GM18870 (cell line): ENCODE data around the gene METTL25B.

Experiments used
- ATAC-seq: cut with Tn5 transposase; IDR thresholded peaks from one replicate; pipeline ENCODE4 v1.9.1; 2021; ENCODE audit warnings: moderate library complexity; ENCODE audit not compliant: unreplicated experiment

The METTL25B gene

DNA sequence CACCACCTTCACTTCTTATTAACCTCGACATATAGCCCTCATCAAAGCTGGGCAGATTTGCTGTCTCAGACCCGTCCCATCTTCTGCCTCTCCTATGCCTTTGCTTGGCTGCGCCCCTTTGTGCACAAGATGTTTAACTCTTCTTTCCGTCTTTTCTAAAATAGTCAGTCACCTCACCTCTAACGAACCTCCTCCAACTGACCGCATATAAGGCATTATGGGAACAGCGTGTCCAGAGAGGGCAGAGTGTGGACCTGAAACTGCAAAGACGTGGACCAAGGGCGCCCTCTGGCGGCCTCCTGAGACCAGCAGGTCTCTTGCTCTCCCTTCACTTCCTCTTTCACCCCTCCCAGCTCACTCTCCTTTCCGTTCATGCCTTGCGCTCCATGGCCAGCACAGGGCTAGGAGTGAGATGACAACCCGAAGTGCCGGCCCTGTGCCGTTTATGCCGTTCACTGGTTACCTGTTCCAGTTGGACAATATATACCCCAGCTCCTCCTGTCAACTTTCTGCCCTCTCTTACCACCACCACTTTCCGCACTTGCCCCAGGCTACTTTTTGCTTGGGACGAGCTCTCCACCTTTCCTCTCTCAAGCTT is 2.5 kb upstream of the METTL25B start:
- ATAC-seq, result no peak

DNA sequence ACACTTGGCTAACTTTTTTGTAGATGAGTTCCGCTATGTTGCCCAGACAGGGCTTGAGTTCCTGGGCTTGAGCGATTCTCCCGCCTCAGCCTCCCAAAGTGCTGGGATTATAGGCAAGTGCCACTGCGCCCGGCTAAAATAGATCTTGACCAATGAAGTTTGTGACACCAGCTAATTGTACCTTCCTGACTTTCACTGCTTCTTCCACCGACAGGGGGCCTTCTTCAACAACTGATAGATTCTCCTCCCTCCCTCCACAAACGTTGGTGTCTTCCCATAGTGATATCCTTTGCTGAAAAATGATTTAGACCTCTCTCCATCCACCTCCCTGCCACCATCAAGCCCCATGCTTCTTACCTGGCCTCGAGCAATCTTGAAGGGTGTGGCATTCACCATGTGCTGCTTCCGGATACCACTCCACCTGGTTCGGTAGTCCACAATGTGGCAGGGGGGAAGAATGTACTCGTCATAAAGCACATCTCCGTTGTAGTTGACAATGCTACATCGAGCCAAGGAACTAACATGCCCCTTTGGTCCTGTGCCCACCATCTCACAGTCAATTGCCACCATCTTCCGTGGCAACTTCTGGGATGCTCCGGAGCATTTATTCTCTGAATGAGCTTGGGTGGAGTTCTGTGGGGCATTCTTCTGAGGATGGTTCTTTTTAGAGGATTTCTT is 1.6 kb upstream of the METTL25B start:
- no peak for ATAC-seq

DNA sequence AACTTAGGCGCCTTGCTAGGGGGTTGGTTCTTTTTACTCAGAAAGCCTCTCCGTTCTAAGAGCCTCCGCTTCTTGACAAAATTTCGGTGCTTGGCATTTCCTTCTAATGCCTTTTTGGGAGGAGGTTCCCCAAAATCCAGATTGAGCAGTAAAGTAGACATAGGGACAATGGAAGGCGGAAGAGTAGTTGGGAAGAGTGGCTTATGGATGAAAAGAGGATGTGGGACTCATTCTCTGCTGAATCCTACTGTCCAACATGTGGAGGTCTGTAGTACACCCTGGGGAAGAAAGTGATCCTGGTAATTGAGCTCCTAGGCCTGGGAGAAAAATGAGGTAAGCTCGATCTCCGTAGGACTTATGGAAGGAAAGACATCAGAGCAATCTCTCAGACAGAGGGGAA is 777 bp upstream of the METTL25B start:
- no peak for ATAC-seq

DNA sequence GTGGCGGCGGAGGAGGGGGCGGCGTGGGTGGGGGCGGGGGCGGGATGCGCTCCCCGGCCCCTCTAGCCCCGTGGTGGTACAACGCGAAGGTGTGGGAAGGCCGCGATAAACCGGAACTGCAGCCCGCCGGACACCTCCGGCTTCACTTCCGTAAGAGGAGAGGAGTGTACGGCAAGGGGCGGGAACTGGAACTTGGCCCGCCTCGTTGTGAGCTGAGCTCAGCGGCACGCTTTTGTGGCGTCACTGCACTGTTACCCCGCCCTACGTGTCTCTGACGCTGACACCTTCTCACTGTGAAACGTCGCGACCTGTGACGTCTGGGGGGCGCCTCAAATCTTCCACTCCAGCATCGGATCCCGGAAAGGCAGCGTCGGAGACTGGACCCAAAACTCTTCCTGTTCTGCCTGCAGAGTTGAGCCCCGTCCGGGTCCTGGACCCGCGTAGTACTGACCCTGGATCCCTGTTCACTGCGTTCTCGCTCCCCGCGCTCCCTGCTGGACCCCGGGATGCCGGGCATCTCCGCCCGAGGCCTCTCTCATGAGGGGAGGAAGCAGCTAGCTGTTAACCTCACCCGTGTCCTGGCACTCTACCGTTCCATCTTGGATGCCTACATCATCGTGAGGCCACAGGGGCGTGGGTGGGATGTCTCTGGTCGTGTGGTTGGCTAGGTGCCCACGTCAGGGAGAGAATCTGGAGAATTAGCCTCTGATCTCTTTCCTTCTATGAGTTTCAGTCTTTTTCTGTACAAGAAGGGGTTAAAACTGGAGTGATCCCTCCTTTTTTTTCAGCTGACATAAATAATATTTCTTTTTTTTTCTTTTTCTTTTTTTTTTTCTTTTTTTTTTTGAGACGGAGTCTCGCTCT is 562 bp downstream of the METTL25B start, which contains the start of gene ISG20L2:
TSS of gene ISG20L2 (minus strand) at position 168 of the 864 bp plus-strand sequence. CDS start 1,114 bp downstream, outside the sequence.
- ATAC-seq, result peak; percentile 79

DNA sequence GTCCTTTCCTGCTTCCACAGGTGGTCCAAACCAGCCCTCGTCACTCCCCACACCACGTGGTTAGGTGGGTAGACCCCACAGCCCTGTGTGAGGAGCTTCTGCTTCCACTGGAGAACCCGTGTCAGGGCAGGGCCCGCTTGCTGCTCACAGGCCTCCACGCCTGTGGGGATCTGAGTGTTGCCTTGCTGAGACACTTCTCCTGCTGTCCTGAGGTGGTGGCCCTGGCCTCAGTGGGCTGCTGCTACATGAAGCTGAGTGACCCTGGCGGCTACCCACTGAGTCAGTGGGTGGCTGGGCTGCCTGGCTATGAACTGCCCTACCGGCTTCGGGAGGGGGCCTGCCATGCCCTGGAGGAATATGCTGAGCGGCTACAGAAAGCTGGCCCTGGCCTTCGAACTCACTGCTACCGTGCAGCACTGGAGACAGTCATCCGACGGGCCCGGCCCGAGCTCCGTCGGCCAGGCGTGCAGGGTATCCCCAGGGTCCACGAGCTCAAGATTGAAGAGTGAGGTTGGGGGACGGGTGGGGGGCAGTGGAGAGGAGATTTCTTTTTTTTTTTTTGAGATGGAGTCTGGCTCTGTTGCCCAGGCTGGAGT is 5.8 kb downstream of the METTL25B start:
- no peak for ATAC-seq

GRCh38 chr1:156738407-156738806 is 10.1 kb downstream of the METTL25B start:
- no peak for ATAC-seq

- ATAC-seq, result no peak
Measured at GRCh38 chr1:156738916-156739315, 10.6 kb downstream of the METTL25B start.

- ATAC-seq, result peak; percentile 1
Measured at GRCh38 chr1:156740237-156740740, 12.0 kb downstream of the METTL25B start.

GRCh38 chr1:156740741-156741480 is 12.6 kb downstream of the METTL25B start, which contains the start of gene MRPL24:
TSS of gene MRPL24 (minus strand) at chr1:156741088. CDS start at chr1:156738704, 2,384 bp downstream.
- ATAC-seq, result peak; percentile 86

DNA sequence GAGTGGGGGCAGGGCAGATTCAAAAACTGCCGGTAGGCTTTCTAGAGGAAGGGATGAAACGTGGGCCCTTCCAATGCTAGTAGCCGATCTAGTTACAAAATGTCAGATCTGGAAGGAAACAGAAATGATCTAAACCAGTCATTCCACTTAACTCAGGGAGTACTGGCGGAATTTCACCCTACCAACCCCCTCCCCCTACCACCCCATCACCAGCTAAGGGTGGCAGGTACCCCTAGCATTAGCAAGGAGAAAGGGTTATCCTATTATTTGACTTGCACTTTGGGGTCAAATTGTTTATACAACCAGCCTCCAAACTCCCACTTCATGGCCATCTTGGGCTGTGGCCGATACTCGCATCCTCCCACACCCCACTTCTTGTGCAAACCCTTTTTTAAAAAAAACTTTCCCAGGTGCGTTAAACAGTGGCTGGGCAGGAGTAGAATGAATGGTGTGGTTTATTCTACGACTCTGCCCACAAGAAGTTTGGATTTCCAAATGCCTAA is 13.3 kb downstream of the METTL25B start:
- ATAC-seq, result no peak

DNA sequence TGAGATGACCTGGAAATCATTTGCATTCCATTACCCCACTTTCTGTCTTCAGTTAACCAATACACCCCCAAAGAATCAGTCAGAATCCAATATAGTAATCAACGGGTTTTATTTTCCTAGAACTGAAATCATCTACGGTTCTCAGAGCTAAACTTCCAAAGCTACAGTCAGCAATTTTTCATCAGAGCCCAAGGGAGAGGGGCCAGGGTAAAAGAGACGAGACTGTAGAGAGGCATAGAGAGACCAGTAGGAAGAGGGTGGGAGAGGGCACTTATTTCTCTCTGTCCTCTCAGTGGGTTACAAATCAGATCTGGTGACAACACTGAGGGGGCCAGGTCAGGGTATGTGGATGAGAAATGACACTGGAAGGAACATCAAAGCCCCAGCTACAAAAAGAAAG is 13.7 kb downstream of the METTL25B start:
- no peak for ATAC-seq

DNA sequence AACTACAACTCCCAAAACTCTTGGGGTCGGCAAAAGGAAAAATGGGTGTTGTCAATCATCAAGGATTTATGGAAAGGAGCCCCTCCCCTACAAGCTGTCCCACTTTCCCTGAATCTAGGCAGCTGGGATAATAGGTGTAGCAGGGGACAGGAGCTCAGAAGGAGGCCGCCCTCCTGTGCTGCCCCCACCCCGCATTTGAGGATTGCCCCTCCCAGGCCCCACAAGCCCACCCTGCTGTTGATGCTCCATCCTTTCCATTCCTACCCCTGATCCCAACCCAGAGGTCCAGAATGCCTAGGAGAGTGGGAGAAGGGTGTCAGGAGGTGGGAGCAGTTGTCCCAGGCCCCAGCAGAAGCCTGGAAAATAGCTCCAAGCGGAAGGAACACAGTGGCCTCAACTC is 14.5 kb downstream of the METTL25B start:
- no peak for ATAC-seq

DNA sequence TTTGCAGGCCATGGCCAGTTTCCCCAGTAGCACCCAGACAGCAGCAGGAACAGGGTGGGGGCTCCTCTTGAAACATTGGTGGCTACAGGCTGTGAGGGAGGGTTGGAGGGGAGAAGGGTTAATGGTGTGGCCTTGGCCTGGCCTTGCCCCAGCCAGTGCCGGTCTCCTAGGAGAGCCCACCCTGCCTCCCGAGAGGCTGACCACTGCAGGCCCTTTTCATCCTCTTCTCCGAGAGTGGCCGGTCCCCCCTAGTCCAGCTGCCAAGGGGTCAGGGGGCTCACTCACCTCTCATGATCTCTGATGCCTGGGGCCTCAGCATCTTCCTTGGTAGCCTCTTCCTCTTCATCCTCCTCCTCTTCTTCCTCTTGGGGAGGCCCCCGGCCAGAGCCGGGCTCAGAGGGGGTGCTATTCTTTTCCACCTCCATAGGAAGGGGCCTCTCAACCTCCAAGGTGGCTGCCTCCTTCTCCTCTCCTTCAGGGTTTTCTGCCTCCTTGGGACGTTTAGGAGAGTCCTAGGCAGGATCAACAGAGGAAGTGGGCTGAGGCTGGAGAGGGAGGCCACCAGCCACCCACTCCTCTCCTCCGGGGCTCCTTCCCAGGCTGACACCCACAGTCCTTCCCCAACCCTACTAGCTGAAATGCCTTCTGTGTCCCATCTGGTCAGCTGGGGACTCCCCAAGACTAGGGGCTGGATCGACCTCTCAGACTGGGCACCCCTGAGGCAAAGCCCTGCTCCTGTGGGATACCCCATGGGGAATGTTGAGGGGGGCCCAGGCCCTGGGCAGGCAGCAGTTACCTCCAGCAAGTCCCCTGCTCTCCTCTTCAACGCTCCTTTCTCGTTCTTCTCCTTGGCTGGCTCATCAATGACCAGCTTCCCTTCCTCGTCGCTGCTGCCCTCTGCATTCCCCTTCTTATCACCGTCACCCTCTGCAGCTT is 15.4 kb downstream of the METTL25B start:
- ATAC-seq, result no peak

DNA sequence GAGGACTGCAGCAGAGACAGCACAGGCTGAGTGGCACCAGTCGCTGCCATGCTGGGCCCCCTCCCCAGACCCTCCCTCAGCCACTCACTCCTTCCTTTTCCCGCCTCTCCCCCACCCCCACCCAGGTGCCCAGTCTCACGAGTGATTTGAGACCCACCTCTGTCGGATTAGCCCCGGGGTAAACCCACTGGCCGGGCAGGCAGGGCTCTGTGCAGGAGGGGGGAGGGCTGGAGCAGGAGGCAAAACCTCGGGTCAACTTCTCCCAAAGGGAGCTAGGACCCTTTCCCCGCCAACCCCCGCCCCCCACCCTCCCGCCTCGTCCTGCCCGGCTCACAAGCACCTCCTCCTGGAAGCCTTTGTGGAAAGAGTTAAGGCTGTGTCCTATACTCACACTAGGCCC is 16.1 kb downstream of the METTL25B start:
- no peak for ATAC-seq

DNA sequence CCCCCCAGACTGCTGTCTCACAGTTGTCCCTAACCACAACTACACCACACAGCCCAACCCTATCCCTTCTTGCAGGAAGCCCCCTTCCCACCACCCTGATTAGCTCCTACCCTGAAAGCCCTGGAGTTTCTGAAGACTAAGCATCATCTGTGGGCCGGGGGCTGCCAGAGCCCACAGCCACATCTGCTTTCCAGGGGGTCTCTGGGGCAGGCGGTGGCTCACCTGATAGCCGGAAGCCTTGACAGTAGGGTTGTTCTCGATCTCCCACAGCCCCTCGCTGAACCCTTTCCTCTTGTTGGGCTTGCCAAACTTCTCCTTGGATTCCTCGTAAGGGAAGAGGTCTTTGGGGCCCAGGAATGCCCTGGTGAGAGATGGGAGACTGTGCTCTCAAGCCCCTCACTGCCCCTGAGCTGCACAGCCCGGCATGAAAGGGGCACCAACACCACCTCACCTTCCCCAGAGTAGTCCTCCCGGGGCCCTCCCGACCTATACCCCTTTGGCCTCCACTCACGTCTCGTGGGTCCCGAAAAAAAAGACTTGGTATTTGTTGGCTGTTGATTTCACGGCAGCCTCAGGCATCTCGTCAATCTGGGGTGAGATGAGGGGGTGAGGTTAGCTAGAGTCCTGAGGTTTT is 16.6 kb downstream of the METTL25B start:
- no peak for ATAC-seq

- no peak for ATAC-seq
Measured at GRCh38 chr1:156745881-156746280, 17.6 kb downstream of the METTL25B start.

DNA sequence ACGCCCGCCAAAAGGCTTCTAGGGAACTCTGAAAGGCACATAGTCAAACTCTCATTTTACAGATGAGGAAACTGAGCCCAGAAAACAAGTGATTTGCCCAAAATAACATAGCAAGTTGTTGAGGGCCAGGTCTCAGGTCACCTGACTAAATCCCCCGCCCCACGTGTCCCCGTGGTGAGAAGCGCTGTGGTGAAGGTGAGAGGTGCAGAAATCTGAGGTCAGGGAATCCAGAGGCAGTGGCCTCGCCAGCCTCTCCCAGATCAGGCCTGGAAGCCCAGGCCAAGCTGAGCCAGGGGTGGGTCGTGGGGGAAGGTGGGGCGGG is 18.1 kb downstream of the METTL25B start:
- ATAC-seq, result no peak

GRCh38 chr1:156746728-156747631 is 18.7 kb downstream of the METTL25B start:
- no peak for ATAC-seq
